Spleen (tissue), 11 donors: ENCODE measurements around the gene ARHGEF37. TPM values are rescaled to one million over a fixed set of nuclear protein-coding genes. Genes with fewer than 3 reads are reported as not detected.

Source experiments
- DNase-seq: peaks from one replicate; pipeline ENCODE4 v3.0.0-alpha.2; 2020
- H3K27ac ChIP-seq, 8 donors: fragments of 200-600 bp; sonication (generic) in 7 of 8; 1 replicate in 4 of 8; 2 replicates in 4 of 8; pipeline versions ENCODE4 v1.5.0 to v1.8.0; 2016 to 2021; ENCODE audit warnings: inconsistent platforms in 4 of 8, mild to moderate bottlenecking in 4 of 8, moderate library complexity in 1 of 8
- H3K27me3 ChIP-seq, 7 donors: fragments of 200-600 bp; sonication (generic) in 6 of 7; replicated peaks in 1 of 7; 1 replicate in 4 of 7; 2 replicates in 3 of 7; pipeline versions ENCODE4 v1.5.0 to v1.8.0; 2016 to 2021; ENCODE audit warnings: inconsistent platforms in 3 of 7, mild to moderate bottlenecking in 1 of 7
- H3K36me3 ChIP-seq, 6 donors: fragments of 200-600 bp; sonication (generic) in 5 of 6; 1 replicate in 4 of 6; 2 replicates in 2 of 6; pipeline versions ENCODE4 v1.5.0 to v1.8.0; 2016 to 2021; ENCODE audit warnings: inconsistent platforms in 2 of 6
- H3K4me1 ChIP-seq, 6 donors: fragments of 200-600 bp; sonication (generic) in 5 of 6; 1 replicate in 3 of 6; 2 replicates in 3 of 6; pipeline versions ENCODE4 v1.5.0 to v1.8.0; 2016 to 2021; ENCODE audit warnings: inconsistent platforms in 3 of 6
- H3K4me3 ChIP-seq, 8 donors: fragments of 200-600 bp; sonication (generic) in 7 of 8; 1 replicate in 4 of 8; 2 replicates in 4 of 8; pipeline versions ENCODE4 v1.5.0 to v1.8.0; 2016 to 2021; ENCODE audit warnings: inconsistent platforms in 4 of 8, mild to moderate bottlenecking in 4 of 8, moderate library complexity in 2 of 8
- H3K9me3 ChIP-seq, 8 donors: fragments of 200-600 bp; sonication (generic) in 7 of 8; 1 replicate in 4 of 8; 2 replicates in 4 of 8; pipeline versions ENCODE4 v1.5.0 to v1.8.0; 2016 to 2021; ENCODE audit warnings: inconsistent platforms in 4 of 8
- CTCF ChIP-seq, 11 experiments: fragments of 200-600 bp in 7 of 11; fragments of 450-650 bp in 4 of 11; sonication (generic) in 4 of 11; IDR thresholded peaks in 8 of 11; conservative IDR thresholded peaks in 3 of 11; 1 replicate in 7 of 11; 2 replicates in 4 of 11; pipeline versions ENCODE4 v1.4.0 to v1.8.0; 2016 to 2021; ENCODE audit warnings: antibody characterized with exemption in 11 of 11, inconsistent platforms in 4 of 11, mild to moderate bottlenecking in 1 of 11
- POLR2A ChIP-seq, 3 donors: fragments of 450-650 bp; IDR thresholded peaks; one replicate each; pipeline ENCODE4 v1.5.1; 2017; ENCODE audit warnings: antibody characterized with exemption in 3 of 3, mild to moderate bottlenecking in 1 of 3
- POLR2AphosphoS5 ChIP-seq, 3 donors: sonication (generic); formaldehyde crosslinking; IDR thresholded peaks; one replicate each; pipeline ENCODE4 v1.5.1; 2017; ENCODE audit warnings: antibody characterized with exemption in 3 of 3
- WGBS, 5 donors: extraction: QIAGEN DNeasy Blood & Tissue Kit in 3 of 5; methylation state at CpG; one replicate each; pipeline versions ENCODE4 v1.1.5 to v1.1.7; 2013 to 2018; 5-methylcytosine and 5-hydroxymethylcytosine counted together
- intact Hi-C: fragments of 100-400 bp; cut with DNase I; formaldehyde crosslinking; loops from one replicate; pipeline ENCODE4 v1.15.0; 2023; ENCODE audit warnings: low total_unique reads
- polyA plus RNA-seq, 3 donors: library from polyadenylated mRNA; stranded (reverse); fragments of 200-250 nt; gene quantifications; one replicate each; pipeline ENCODE4 v1.2.1, GENCODE V29; 2013
- total RNA-seq, 7 donors: library from RNA; depleted of rRNA in 3 of 7; stranded (reverse); fragments of >200 nt in 3 of 7; fragmentation: NEBNext Ultra II Directional in 4 of 7; extraction: Animal tissue kit (Norgen Biotek cat#: 25700) in 4 of 7; gene quantifications; one replicate each; pipeline versions ENCODE4 v1.1.0 to v1.2.1, GENCODE V29; 2016 to 2021
- donor health status: healthy with polysubstance abuse.
- donor health status: DM: no; HTN: no; CAD: no; lungs with moderate emphysema.
- donor health status: DM: no; HTN: no; CAD: no.
- donor health status: Bipolar disorder and iron deficiency.
- donor health status: healthy.
- donor health status: DM: no; HTN: no; CAD: no.
- donor health status: DM: yes; HTN: yes; CAD: no.

The ARHGEF37 gene
- total and polyA plus RNA-seq, 10 donors = 0.77 to 3.5 (median 1.3) TPM

GRCh38 chr5:149552553-149553160 is 28.6 kb upstream of the ARHGEF37 start:
- no peak for TF ChIP-seq POLR2AphosphoS5 (IDR thresholded peaks at IDR 0.05)
- TF ChIP-seq POLR2A (IDR thresholded peaks at IDR 0.05) = no peak
- DNase-seq = no peak
- Histone ChIP-seq H3K4me1 (peaks cover 20 to 46% (median 30%) of the 10 kb centered on the region in 6 donors), H3K36me3 (peaks cover 0 to 22% (median 5%) of the 10 kb centered on the region in 6 donors), H3K9me3 (no peaks in the 10 kb centered on the region), H3K4me3 (no peak overlapping the region), H3K27ac (peak overlapping the region in 2 of 8 donors; percentile 98 to 100), H3K27me3 (no peaks in the 10 kb centered on the region)
- intact Hi-C loops = no loop called here
- 94 to 95% (median 94%) methylated on average over 18 of the region's 18 CpGs for WGBS, 5 donors

- intact Hi-C loops = loop anchor here (5.0 to 10.0 kb wide), 3 partner anchors 117 to 425 kb away; no protein-coding TSS in a partner anchor
- peaks cover 3 to 40% (median 23%) of the 10 kb centered on the region in 6 donors for H3K4me1 ChIP-seq
- TF ChIP-seq POLR2AphosphoS5 (IDR thresholded peaks at IDR 0.05) = no peak
- TF ChIP-seq CTCF (IDR thresholded peaks at IDR 0.05 in 8 of 11, conservative IDR thresholded peaks at IDR 0.05 in 3 of 11) = no peak
- H3K9me3 ChIP-seq = no peaks in the 10 kb centered on the region
- WGBS, 5 donors = 47 to 80% (median 73%) methylated on average over 2 of the region's 2 CpGs
- no peaks in the 10 kb centered on the region for H3K36me3 ChIP-seq
- DNase-seq = no peak
- no peaks in the 10 kb centered on the region for H3K27me3 ChIP-seq
- no peak overlapping the region for H3K4me3 ChIP-seq
- H3K27ac ChIP-seq = no peak overlapping the region
Observed at GRCh38 chr5:149559706-149560105, 21.6 kb upstream of the ARHGEF37 start.

GRCh38 chr5:149561848-149562247 is 19.4 kb upstream of the ARHGEF37 start:
- Histone ChIP-seq H3K27ac (peak overlapping the region in 7 of 8 donors; percentile 33 to 67 (median 57)), H3K27me3 (no peaks in the 10 kb centered on the region), H3K9me3 (no peaks in the 10 kb centered on the region), H3K4me3 (no peak overlapping the region), H3K36me3 (no peaks in the 10 kb centered on the region), H3K4me1 (peaks cover 3 to 43% (median 24%) of the 10 kb centered on the region in 6 donors)
- WGBS, 5 donors = 39 to 56% (median 51%) methylated on average over 2 of the region's 2 CpGs
- TF ChIP-seq POLR2A (IDR thresholded peaks at IDR 0.05) = no peak
- no peak for TF ChIP-seq CTCF (IDR thresholded peaks at IDR 0.05 in 8 of 11, conservative IDR thresholded peaks at IDR 0.05 in 3 of 11)
- no peak for TF ChIP-seq POLR2AphosphoS5 (IDR thresholded peaks at IDR 0.05)
- no peak for DNase-seq
- intact Hi-C loops = loop anchor here (5.0 to 10.0 kb wide), 3 partner anchors 120 to 427 kb away; no protein-coding TSS in a partner anchor

- Histone ChIP-seq H3K27ac (peak overlapping the region in 6 of 8 donors; percentile 10 to 67 (median 54)), H3K4me3 (no peak overlapping the region), H3K36me3 (no peaks in the 10 kb centered on the region), H3K27me3 (no peaks in the 10 kb centered on the region), H3K9me3 (no peaks in the 10 kb centered on the region), H3K4me1 (peaks cover 3 to 43% (median 24%) of the 10 kb centered on the region in 6 donors)
- no peak for DNase-seq
- intact Hi-C loops = loop anchor here (5.0 to 10.0 kb wide), 3 partner anchors 121 to 429 kb away; no protein-coding TSS in a partner anchor
- no peak for TF ChIP-seq POLR2A (IDR thresholded peaks at IDR 0.05)
- TF ChIP-seq POLR2AphosphoS5 (IDR thresholded peaks at IDR 0.05) = no peak
- no peak for TF ChIP-seq CTCF (IDR thresholded peaks at IDR 0.05 in 8 of 11, conservative IDR thresholded peaks at IDR 0.05 in 3 of 11)
- 51 to 80% (median 63%) methylated on average over 2 of the region's 2 CpGs for WGBS, 5 donors
Observed at GRCh38 chr5:149563466-149563865, 17.8 kb upstream of the ARHGEF37 start.
